IMR-90 (cell line): ENCODE measurements around the gene ZFHX3. TPM values are rescaled to one million over a fixed set of nuclear protein-coding genes. Genes with fewer than 3 reads are reported as not detected.

Experiments
- ATAC-seq: fragments of 200-7000 bp; cut with Tn5 transposase; 2 replicates; pipeline ENCODE4 v1.9.1; 2020; ENCODE audit warnings: low read depth, mild to moderate bottlenecking, moderate library complexity
- BruUV-seq: library from RNA; stranded (reverse); fragments of 400-500 nt; replicated peaks from 2 replicates; lab custom pipeline; 2021; lab: Mats Ljungman, UMichigan
- CTCF ChIA-PET: fragments of 300-600 bp; formaldehyde crosslinking; extraction: SDS; loops from one replicate; lab custom pipeline; 2021; ENCODE audit warnings: antibody characterized with exemption; lab: Yijun Ruan, JAX
- POLR2A ChIA-PET: fragments of 300-600 bp; sonication (Branson Sonifier 250); formaldehyde crosslinking; loops from one replicate; lab custom pipeline; 2022; ENCODE audit warnings: antibody characterized with exemption; ENCODE audit not compliant: unreplicated experiment; lab: Charles Lee
- DNase-seq: peaks from one replicate; pipeline ENCODE4 v3.0.0; 2013
- H2AFZ ChIP-seq: replicated peaks from 2 replicates; pipeline ENCODE3; 2013; ENCODE audit warnings: low read length, mild to moderate bottlenecking; ENCODE audit not compliant: poor library complexity
- H2AK5ac ChIP-seq: 2 replicates; pipeline ENCODE4 v1.6.1; 2013; ENCODE audit warnings: low read depth, low read length, inconsistent platforms
- H2AK9ac ChIP-seq: replicated peaks from 2 replicates; pipeline ENCODE3; 2013; ENCODE audit warnings: mild to moderate bottlenecking, low read depth, low read length, moderate library complexity; ENCODE audit not compliant: poor library complexity
- H2BK120ac ChIP-seq: 2 replicates; pipeline ENCODE4 v1.6.1; 2013; ENCODE audit warnings: low read depth, low read length, inconsistent platforms
- H2BK15ac ChIP-seq: 3 replicates; pipeline ENCODE4 v1.6.1; 2013; ENCODE audit warnings: low read depth, low read length, inconsistent platforms
- H2BK20ac ChIP-seq: 2 replicates; pipeline ENCODE4 v1.6.1; 2013; ENCODE audit warnings: low read depth, mild to moderate bottlenecking, inconsistent platforms, low read length, moderate library complexity
- H2BK5ac ChIP-seq: 2 replicates; pipeline ENCODE4 v1.6.1; 2013; ENCODE audit warnings: mild to moderate bottlenecking, low read depth, low read length, inconsistent platforms; ENCODE audit not compliant: poor library complexity, severe bottlenecking
- H3K14ac ChIP-seq: replicated peaks from 2 replicates; pipeline ENCODE4 v1.6.1; 2013; ENCODE audit warnings: low read depth, low read length, inconsistent platforms
- H3K18ac ChIP-seq: 2 replicates; pipeline ENCODE4 v1.6.1; 2013; ENCODE audit warnings: low read depth, low read length, control low read depth
- H3K23ac ChIP-seq: 2 replicates; pipeline ENCODE4 v1.6.1; 2013; ENCODE audit warnings: low read depth, low read length, inconsistent platforms
- H3K27ac ChIP-seq: 2 replicates; pipeline ENCODE4 v1.5.1; 2013; ENCODE audit warnings: mild to moderate bottlenecking, control low read depth, low read length; ENCODE audit not compliant: insufficient read depth
- H3K27me3 ChIP-seq: 2 replicates; pipeline ENCODE4 v1.6.1; 2013; ENCODE audit warnings: low read length; ENCODE audit not compliant: control insufficient read depth, insufficient read depth
- H3K36me3 ChIP-seq: 2 replicates; pipeline ENCODE4 v1.6.1; 2013; ENCODE audit warnings: low read length, mixed read lengths; ENCODE audit not compliant: control insufficient read depth, insufficient read depth
- H3K4ac ChIP-seq: 2 replicates; pipeline ENCODE4 v1.6.1; 2013; ENCODE audit warnings: low read depth, low read length, inconsistent platforms
- H3K4me1 ChIP-seq: 2 replicates; pipeline ENCODE4 v1.6.1; 2013; ENCODE audit warnings: low read length, mixed read lengths; ENCODE audit not compliant: control insufficient read depth, insufficient read depth
- H3K4me2 ChIP-seq: 2 replicates; pipeline ENCODE4 v1.6.1; 2013; ENCODE audit warnings: low read depth, mild to moderate bottlenecking, control low read depth, low read length, moderate library complexity
- H3K4me3 ChIP-seq: 2 replicates; pipeline ENCODE4 v1.5.1; 2013; ENCODE audit warnings: low read depth, mild to moderate bottlenecking, control low read depth, low read length, moderate library complexity; ENCODE audit not compliant: insufficient read depth
- H3K56ac ChIP-seq: 2 replicates; pipeline ENCODE4 v1.6.1; 2013; ENCODE audit warnings: low read length, inconsistent platforms; ENCODE audit not compliant: insufficient read depth; ENCODE audit errors: extremely low read depth
- H3K79me1 ChIP-seq, 2 experiments: 2 replicates each; pipeline ENCODE4 v1.6.1; 2013; ENCODE audit warnings: low read length in 2 of 2, inconsistent platforms in 1 of 2, low read depth in 1 of 2
- H3K9ac ChIP-seq: 2 replicates; pipeline ENCODE4 v1.6.1; 2013; ENCODE audit warnings: low read depth, low read length, control low read depth
- H3K9me1 ChIP-seq: 2 replicates; pipeline ENCODE4 v1.6.1; 2013; ENCODE audit warnings: low read length, inconsistent platforms; ENCODE audit not compliant: insufficient read depth
- H3K9me3 ChIP-seq: 2 replicates; pipeline ENCODE4 v1.6.1; 2013; ENCODE audit warnings: low read length; ENCODE audit not compliant: control insufficient read depth, insufficient read depth
- H4K20me1 ChIP-seq: 2 replicates; pipeline ENCODE4 v1.6.1; 2013; ENCODE audit warnings: low read length, inconsistent platforms; ENCODE audit not compliant: insufficient read depth
- H4K5ac ChIP-seq: 2 replicates; pipeline ENCODE4 v1.6.1; 2013; ENCODE audit warnings: mild to moderate bottlenecking, low read depth, low read length, control low read depth
- H4K8ac ChIP-seq, 2 experiments: 2 replicates each; pipeline ENCODE4 v1.6.1; 2013; ENCODE audit warnings: low read depth in 2 of 2, low read length in 2 of 2, control low read depth in 1 of 2, inconsistent platforms in 1 of 2
- H4K91ac ChIP-seq: 2 replicates; pipeline ENCODE4 v1.6.1; 2013; ENCODE audit warnings: low read depth, low read length, inconsistent platforms; ENCODE audit not compliant: insufficient read depth
- BHLHE40 ChIP-seq: fragments of 150-350 bp; IDR thresholded peaks from 2 replicates; pipeline ENCODE4 v1.6.1; 2016; ENCODE audit warnings: mild to moderate bottlenecking, low read depth, low read length
- CEBPB ChIP-seq: IDR thresholded peaks from 2 replicates; pipeline ENCODE4 v1.6.1; 2012; ENCODE audit warnings: low read depth, low read length, improper control_type of control experiment
- MAZ ChIP-seq: IDR thresholded peaks from 2 replicates; pipeline ENCODE4 v1.6.1; 2012; ENCODE audit warnings: low read depth, mild to moderate bottlenecking, low read length, improper control_type of control experiment, moderate library complexity, borderline replicate concordance
- WGBS, 2 experiments: methylation state at CpG; one replicate each; pipeline versions ENCODE4 v1.1.5 to v1.1.7; 2013; ENCODE audit warnings: missing lambda C conversion rate in 2 of 2; ENCODE audit not compliant: insufficient read length in 1 of 2; ENCODE audit errors: extremely low coverage in 2 of 2; 5-methylcytosine and 5-hydroxymethylcytosine counted together
- dilution Hi-C: fragments of 300-500 bp; cut with HindIII; formaldehyde crosslinking; loops from one replicate; pipeline ENCODE4 v1.14.3; 2018; ENCODE audit warnings: low sequenced_read_pairs; ENCODE audit not compliant: unreplicated experiment
- in situ Hi-C: fragments of 300-500 bp; cut with MboI; formaldehyde crosslinking; loops from 3 replicates; pipeline ENCODE4 v1.14.3; 2019; ENCODE audit warnings: low sequenced_read_pairs, inconsistent platforms, mixed read lengths
- intact Hi-C: fragments of 100-400 bp; cut with micrococcal nuclease; formaldehyde crosslinking; loops from 2 replicates; pipeline ENCODE4 v1.10.0; 2022
- polyA plus RNA-seq, 3 experiments: library from polyadenylated mRNA; depleted of rRNA; stranded (reverse); fragments of >200 nt; gene quantifications; 2 replicates each; pipeline ENCODE4 v1.2.3, GENCODE V29; 2012; ENCODE audit warnings: low replicate concordance in 1 of 3
- total RNA-seq: library from RNA; depleted of rRNA; stranded (reverse); fragments of >200 nt; gene quantifications from 2 replicates; pipeline ENCODE4 v1.2.3, GENCODE V29; 2012

ZFHX3 gene
- total and polyA plus RNA-seq, 2 of the 4 experiments (the other 2 are of a cell fraction) = 1.4 to 1.7 TPM

DNA sequence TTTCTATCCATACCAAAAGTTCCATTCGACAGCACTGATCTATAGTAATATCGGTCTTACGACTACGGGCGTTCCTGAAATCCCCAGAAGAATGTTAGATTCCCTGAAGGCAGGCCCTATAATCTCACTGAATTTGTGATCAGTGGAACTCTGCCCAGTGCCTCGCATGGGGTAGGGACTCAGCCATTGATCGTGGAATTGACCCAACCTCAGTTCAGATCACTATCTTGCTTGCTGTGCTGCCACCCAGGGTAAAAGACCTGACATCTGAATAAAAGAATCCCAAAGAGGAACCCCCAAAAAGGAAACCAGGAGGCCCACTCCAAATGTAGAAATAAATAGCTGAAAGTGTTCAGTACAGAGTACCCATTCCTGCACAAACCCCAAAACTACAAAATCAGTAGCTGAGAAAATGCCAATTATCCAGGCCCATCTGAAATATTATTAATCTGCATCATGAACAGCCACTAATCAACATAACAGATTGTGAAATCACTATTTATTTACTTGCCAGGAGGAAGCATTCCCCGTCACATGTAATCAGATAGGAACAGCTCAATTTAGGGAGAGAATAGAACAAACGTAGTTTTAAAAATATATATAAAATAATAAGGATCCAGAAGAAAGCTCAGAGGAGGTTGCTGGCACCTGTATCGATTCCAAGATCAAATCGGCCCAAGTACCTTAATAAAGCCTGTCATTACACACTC is 221.9 kb downstream of the ZFHX3 start:
- BruUV-seq = no TSS peak
- no peak overlapping the region for H3K27ac ChIP-seq
- peaks cover 16% of the 10 kb centered on the region for H3K9me1 ChIP-seq
- H3K14ac ChIP-seq = no peak overlapping the region
- H3K18ac ChIP-seq = no peak overlapping the region
- no peak overlapping the region for H4K8ac ChIP-seq
- H2AK5ac ChIP-seq = no peak overlapping the region
- H3K4me2 ChIP-seq = no peak overlapping the region
- H3K23ac ChIP-seq = no peak overlapping the region
- H3K9me3 ChIP-seq = no peaks in the 10 kb centered on the region
- no peak overlapping the region for H2BK5ac ChIP-seq
- no peak overlapping the region for H3K4me3 ChIP-seq
- no peaks in the 10 kb centered on the region for H3K27me3 ChIP-seq
- dilution Hi-C loops = no loop called here
- POLR2A ChIA-PET = no interaction called here
- H2AFZ ChIP-seq = no peak overlapping the region
- H3K56ac ChIP-seq = no peak overlapping the region
- no peaks in the 10 kb centered on the region for H4K20me1 ChIP-seq
- intact Hi-C loops = no loop called here
- no peak overlapping the region for H4K91ac ChIP-seq
- H2AK9ac ChIP-seq = no peak overlapping the region
- no peak overlapping the region for H2BK120ac ChIP-seq
- ATAC-seq = no peak
- peaks cover 7% of the 10 kb centered on the region for H3K4me1 ChIP-seq
- no CpG with 5 or more reads among the region's 11 CpGs for WGBS, 2 experiments
- no peak overlapping the region for H3K4ac ChIP-seq
- no peak overlapping the region for H4K5ac ChIP-seq
- H2BK20ac ChIP-seq = no peak overlapping the region
- H3K79me1 ChIP-seq = peaks cover 12 to 22% of the 10 kb centered on the region in 2 experiments; a peak in 2 of 4 replicates
- no peak overlapping the region for H2BK15ac ChIP-seq
- in situ Hi-C loops = no loop called here
- no peak for TF ChIP-seq BHLHE40
- TF ChIP-seq CEBPB = 0 out of 2 replicates have a peak, but pooled peaks have one; percentile 27
- TF ChIP-seq MAZ = no peak
- H3K36me3 ChIP-seq = peaks cover 8% of the 10 kb centered on the region; the same call in 1 of the 2 replicates
- no peak for DNase-seq
- H3K9ac ChIP-seq = no peak overlapping the region
- CTCF ChIA-PET = no interaction called here
